Umbilical cord (tissue), 1 donor: ENCODE data around the gene SPRYD7. TPM values are rescaled to one million over a fixed set of nuclear protein-coding genes. Genes with fewer than 3 reads are reported as not detected.

Experiments
- total RNA-seq: library from RNA; depleted of rRNA; stranded (reverse); fragments of >200 nt; gene quantifications from one replicate; pipeline ENCODE4 v1.2.3, GENCODE V29; 2014; ENCODE audit warnings: low replicate concordance; ENCODE audit not compliant: insufficient read depth

SPRYD7 gene
- total RNA-seq, 1 donor from 2014 or later, result 10.4 TPM

Other genes starting within 250 kb of the SPRYD7 start
- gene EBPL, start 244.9 kb downstream of the SPRYD7 start, total RNA-seq, result 29.4 TPM
- gene KPNA3, start 143.7 kb downstream of the SPRYD7 start, total RNA-seq, result 44.3 TPM
- gene TRIM13, start 60.7 kb upstream of the SPRYD7 start, total RNA-seq, result 41.9 TPM
- gene KCNRG, start 79.1 kb upstream of the SPRYD7 start, total RNA-seq, result 5.3 TPM